K562 (cell line): ENCODE results near the gene PRSS8. TPM values are rescaled to one million over a fixed set of nuclear protein-coding genes. Genes with fewer than 3 reads are reported as not detected.

ENCODE experiments used
- CREB3 ChIP-seq: fragments of 450-650 bp; conservative IDR thresholded peaks from 2 replicates; pipeline ENCODE4 v1.6.1; 2016; ENCODE audit warnings: missing genetic modification characterization, low read depth, mild to moderate bottlenecking, missing compliant biosample characterization, moderate library complexity
- DEAF1 ChIP-seq: fragments of 450-650 bp; formaldehyde crosslinking; IDR thresholded peaks from 2 replicates; pipeline ENCODE4 v1.4.0; 2020; ENCODE audit warnings: mild to moderate bottlenecking, moderate library complexity
- FOSL1 ChIP-seq: fragments of 200-800 bp; sonication (Bioruptor generic); conservative IDR thresholded peaks from 2 replicates; pipeline ENCODE4 v1.6.1; 2016; ENCODE audit warnings: missing genetic modification characterization, missing compliant biosample characterization
- HBP1 ChIP-seq: fragments of 450-650 bp; formaldehyde crosslinking; IDR thresholded peaks from 2 replicates; pipeline ENCODE4 v1.4.0; 2022; ENCODE audit warnings: missing genetic modification characterization
- HNRNPK ChIP-seq: fragments of 200-400 bp; formaldehyde crosslinking; IDR thresholded peaks from one replicate; pipeline ENCODE4 v1.6.1; 2018; ENCODE audit warnings: mild to moderate bottlenecking, low read depth, low read length; ENCODE audit not compliant: poor library complexity, severe bottlenecking
- HOXB6 ChIP-seq: fragments of 250-450 bp; sonication (Bioruptor Pico); IDR thresholded peaks from 2 replicates; pipeline ENCODE4 v1.5.1; 2022; ENCODE audit warnings: mild to moderate bottlenecking, borderline replicate concordance
- L3MBTL2 ChIP-seq: fragments of 450-650 bp; IDR thresholded peaks from 2 replicates; pipeline ENCODE4 v1.6.1; 2016; ENCODE audit warnings: mild to moderate bottlenecking, moderate library complexity
- MAFK ChIP-seq: IDR thresholded peaks from 2 replicates; pipeline ENCODE4 v1.6.1; 2011; ENCODE audit warnings: low read length, improper control_type of control experiment
- MTA1 ChIP-seq: fragments of 450-650 bp; IDR thresholded peaks from 2 replicates; pipeline ENCODE4 v1.6.1; 2017; ENCODE audit warnings: borderline replicate concordance
- NCOA2 ChIP-seq, 2 experiments: fragments of 450-650 bp; IDR thresholded peaks; 2 replicates each; pipeline ENCODE4 v1.6.1; 2018; ENCODE audit warnings: mild to moderate bottlenecking in 2 of 2, moderate library complexity in 1 of 2; ENCODE audit not compliant: partially characterized antibody in 2 of 2
- PHTF2 ChIP-seq: fragments of 250-450 bp; sonication (Bioruptor Pico); IDR thresholded peaks from 2 replicates; pipeline ENCODE4 v1.5.0; 2021; ENCODE audit warnings: mild to moderate bottlenecking
- RB1 ChIP-seq: fragments of 450-650 bp; IDR thresholded peaks from 2 replicates; pipeline ENCODE4 v1.6.1; 2017; ENCODE audit warnings: low read depth, mild to moderate bottlenecking
- SMARCE1 ChIP-seq: fragments of 450-650 bp; IDR thresholded peaks from 2 replicates; pipeline ENCODE4 v1.7.1; 2016; ENCODE audit warnings: mild to moderate bottlenecking
- SOX6 ChIP-seq: fragments of 450-650 bp; IDR thresholded peaks from 2 replicates; pipeline ENCODE4 v1.6.1; 2014; ENCODE audit warnings: mild to moderate bottlenecking
- SP1 ChIP-seq: sonication (generic); formaldehyde crosslinking; IDR thresholded peaks from 2 replicates; pipeline ENCODE4 v1.8.1; 2022; ENCODE audit warnings: mild to moderate bottlenecking, missing genetic modification reagents
- ZBTB26 ChIP-seq: fragments of 450-650 bp; formaldehyde crosslinking; IDR thresholded peaks from 2 replicates; pipeline ENCODE4 v1.4.0; 2022; ENCODE audit warnings: missing genetic modification characterization
- ZNF143 ChIP-seq: sonication (generic); formaldehyde crosslinking; IDR thresholded peaks from 2 replicates; pipeline ENCODE4 v1.9.0; 2022; ENCODE audit warnings: mild to moderate bottlenecking, missing genetic modification reagents
- ZNF184 ChIP-seq: sonication (generic); formaldehyde crosslinking; IDR thresholded peaks from 2 replicates; pipeline ENCODE4 v1.5.0; 2020; ENCODE audit warnings: missing genetic modification reagents
- ZNF592 ChIP-seq: fragments of 450-650 bp; IDR thresholded peaks from 2 replicates; pipeline ENCODE4 v1.6.1; 2017; ENCODE audit warnings: antibody characterized with exemption, mild to moderate bottlenecking
- polyA plus RNA-seq, 8 experiments: library from polyadenylated mRNA; depleted of rRNA in 4 of 8; stranded (reverse) in 5 of 8; unstranded in 3 of 8; fragments of >200 nt; fragmentation: Nextera tagmentation in 2 of 8; fragmentation: Illumina TruSeq in 1 of 8; extraction: Ambion mirVana in 2 of 8; extraction: Trizol in 1 of 8; gene quantifications; 2 replicates each; pipeline versions ENCODE4 v1.2.1 to v1.2.3, GENCODE V29; 2011 to 2014; ENCODE audit warnings: inconsistent platforms in 1 of 8, missing spikeins in 1 of 8
- total RNA-seq, 7 experiments: library from RNA; depleted of rRNA in 6 of 7; stranded (reverse); fragments of >200 nt in 6 of 7; fragmentation: Illumina TruSeq in 2 of 7; extraction: Trizol in 2 of 7; gene quantifications; 2 replicates each; pipeline versions ENCODE4 v1.2.1 to v1.2.3, GENCODE V29; 2011 to 2021; ENCODE audit warnings: low replicate concordance in 1 of 7

Gene PRSS8
- total and polyA plus RNA-seq, 9 of the 15 experiments (the other 6 are each of a cell fraction or from before 2014, with no cell fraction given): 0.25 to 3.9 (median 1.3) TPM; not detected in 1

GRCh38 chr16:31135535-31136286 lies at the start of gene PRSS8 (continued):
- TF ChIP-seq RB1 (no peak), HOXB6 (CRISPR knock-in tag) (no peak), MTA1 (no peak), ZNF592 (no peak), L3MBTL2 (peak; percentile 16; the same call in 1 of the 2 replicates), DEAF1 (CRISPR knock-in tag) (no peak), FOSL1 (tag) (no peak), MAFK (no peak), SOX6 (no peak), SMARCE1 (no peak), HNRNPK (no peak), ZBTB26 (CRISPR knock-in tag) (peak; percentile 80), SP1 (0 out of 2 replicates have a peak, but pooled peaks have one; percentile 29), PHTF2 (no peak), CREB3 (tag) (no peak), ZNF184 (CRISPR knock-in tag) (no peak), NCOA2 (IDR thresholded peaks at IDR 0.05; ENCODE audit: partially characterized antibody in 2 of 2) (no peak), ZNF143 (CRISPR knock-in tag) (no peak), HBP1 (CRISPR knock-in tag) (peak; percentile 74; the same call in 1 of the 2 replicates)
